SK-N-SH treated with all-trans-retinoic acid at 6 μM for 48 hours (cell line): ENCODE results near the gene SKP1.

Experiments
- ATAC-seq: fragments of 200-7000 bp; cut with Tn5 transposase; 3 replicates; pipeline ENCODE4 v1.9.1; 2020; ENCODE audit warnings: mild to moderate bottlenecking, moderate library complexity
- ARNTL ChIP-seq: fragments of 450-650 bp; formaldehyde crosslinking; IDR thresholded peaks from 2 replicates; pipeline ENCODE4 v1.5.0; 2020; ENCODE audit warnings: low read depth, mild to moderate bottlenecking, moderate library complexity, borderline replicate concordance
- CSDC2 ChIP-seq: fragments of 250-450 bp; sonication (Bioruptor Pico); IDR thresholded peaks from 2 replicates; pipeline ENCODE4 v1.5.0; 2020; ENCODE audit warnings: mild to moderate bottlenecking, moderate library complexity
- CSRNP3 ChIP-seq: fragments of 250-450 bp; sonication (Bioruptor Pico); IDR thresholded peaks from 2 replicates; pipeline ENCODE4 v1.5.1; 2021; ENCODE audit warnings: mild to moderate bottlenecking, moderate library complexity
- OSR1 ChIP-seq: fragments of 250-450 bp; sonication (Bioruptor Pico); IDR thresholded peaks from 2 replicates; pipeline ENCODE4 v1.8.0; 2022; ENCODE audit warnings: moderate library complexity, mild to moderate bottlenecking, inconsistent platforms
- PATZ1 ChIP-seq: fragments of 250-450 bp; sonication (Bioruptor Pico); IDR thresholded peaks from 2 replicates; pipeline ENCODE4 v1.8.0; 2020; ENCODE audit warnings: mild to moderate bottlenecking, moderate library complexity, borderline replicate concordance
- POU6F1 ChIP-seq: fragments of 250-450 bp; sonication (Bioruptor Pico); IDR thresholded peaks from 2 replicates; pipeline ENCODE4 v1.8.0; 2021; ENCODE audit warnings: low read depth, mild to moderate bottlenecking, moderate library complexity, borderline replicate concordance
- PPARA ChIP-seq: fragments of 250-450 bp; sonication (Bioruptor Pico); IDR thresholded peaks from 2 replicates; pipeline ENCODE4 v1.5.0; 2020; ENCODE audit warnings: mild to moderate bottlenecking, borderline replicate concordance
- RARB ChIP-seq: fragments of 250-450 bp; sonication (Bioruptor Pico); IDR thresholded peaks from 2 replicates; pipeline ENCODE4 v1.8.0; 2021; ENCODE audit warnings: mild to moderate bottlenecking, moderate library complexity
- SNAI2 ChIP-seq: fragments of 250-450 bp; sonication (Bioruptor Pico); IDR thresholded peaks from 2 replicates; pipeline ENCODE4 v1.5.0; 2020; ENCODE audit warnings: mild to moderate bottlenecking, moderate library complexity
- TCF4 ChIP-seq: fragments of 250-450 bp; sonication (Bioruptor Pico); IDR thresholded peaks from 2 replicates; pipeline ENCODE4 v1.8.0; 2021; ENCODE audit warnings: mild to moderate bottlenecking, moderate library complexity, borderline replicate concordance
- TOX ChIP-seq: fragments of 250-450 bp; sonication (Bioruptor Pico); IDR thresholded peaks from 2 replicates; pipeline ENCODE4 v1.8.0; 2021; ENCODE audit warnings: mild to moderate bottlenecking, moderate library complexity, borderline replicate concordance
- ZC3H10 ChIP-seq: fragments of 250-450 bp; sonication (Bioruptor Pico); IDR thresholded peaks from 2 replicates; pipeline ENCODE4 v1.5.1; 2021; ENCODE audit warnings: mild to moderate bottlenecking, moderate library complexity
- ZFP3 ChIP-seq: fragments of 250-450 bp; sonication (Bioruptor Pico); IDR thresholded peaks from 2 replicates; pipeline ENCODE4 v1.5.0; 2020; ENCODE audit warnings: mild to moderate bottlenecking, moderate library complexity
- ZFP30 ChIP-seq: fragments of 450-650 bp; formaldehyde crosslinking; IDR thresholded peaks from 2 replicates; pipeline ENCODE4 v1.5.0; 2022; ENCODE audit warnings: mild to moderate bottlenecking, moderate library complexity
- ZNF565 ChIP-seq: fragments of 450-650 bp; formaldehyde crosslinking; conservative IDR thresholded peaks from 2 replicates; pipeline ENCODE4 v1.5.0; 2020; ENCODE audit warnings: low read depth, mild to moderate bottlenecking, moderate library complexity
- ZNF70 ChIP-seq: fragments of 450-650 bp; formaldehyde crosslinking; IDR thresholded peaks from 2 replicates; pipeline ENCODE4 v1.5.0; 2020; ENCODE audit warnings: mild to moderate bottlenecking, moderate library complexity
- TF ChIP-seq, protein P1 (sequence below): fragments of 250-450 bp; sonication (Bioruptor Pico); IDR thresholded peaks from 2 replicates; pipeline ENCODE4 v1.5.0; 2020; ENCODE audit warnings: mild to moderate bottlenecking, moderate library complexity

The SKP1 gene

GRCh38 chr5:134115806-134116175 lies 61.0 kb downstream of the SKP1 start:
- no peak for TF ChIP-seq CSDC2 (CRISPR knock-in tag)
- no peak for TF ChIP-seq OSR1 (CRISPR knock-in tag)
- no peak for TF ChIP-seq PPARA
- no peak for TF ChIP-seq CSRNP3
- TF ChIP-seq ZC3H10 (CRISPR knock-in tag), result no peak
- no peak for TF ChIP-seq POU6F1 (CRISPR knock-in tag)
- TF ChIP-seq ZNF70 (CRISPR knock-in tag), result no peak
- ATAC-seq, result peak; percentile 12; the same call in 1 of the 3 replicates

DNA sequence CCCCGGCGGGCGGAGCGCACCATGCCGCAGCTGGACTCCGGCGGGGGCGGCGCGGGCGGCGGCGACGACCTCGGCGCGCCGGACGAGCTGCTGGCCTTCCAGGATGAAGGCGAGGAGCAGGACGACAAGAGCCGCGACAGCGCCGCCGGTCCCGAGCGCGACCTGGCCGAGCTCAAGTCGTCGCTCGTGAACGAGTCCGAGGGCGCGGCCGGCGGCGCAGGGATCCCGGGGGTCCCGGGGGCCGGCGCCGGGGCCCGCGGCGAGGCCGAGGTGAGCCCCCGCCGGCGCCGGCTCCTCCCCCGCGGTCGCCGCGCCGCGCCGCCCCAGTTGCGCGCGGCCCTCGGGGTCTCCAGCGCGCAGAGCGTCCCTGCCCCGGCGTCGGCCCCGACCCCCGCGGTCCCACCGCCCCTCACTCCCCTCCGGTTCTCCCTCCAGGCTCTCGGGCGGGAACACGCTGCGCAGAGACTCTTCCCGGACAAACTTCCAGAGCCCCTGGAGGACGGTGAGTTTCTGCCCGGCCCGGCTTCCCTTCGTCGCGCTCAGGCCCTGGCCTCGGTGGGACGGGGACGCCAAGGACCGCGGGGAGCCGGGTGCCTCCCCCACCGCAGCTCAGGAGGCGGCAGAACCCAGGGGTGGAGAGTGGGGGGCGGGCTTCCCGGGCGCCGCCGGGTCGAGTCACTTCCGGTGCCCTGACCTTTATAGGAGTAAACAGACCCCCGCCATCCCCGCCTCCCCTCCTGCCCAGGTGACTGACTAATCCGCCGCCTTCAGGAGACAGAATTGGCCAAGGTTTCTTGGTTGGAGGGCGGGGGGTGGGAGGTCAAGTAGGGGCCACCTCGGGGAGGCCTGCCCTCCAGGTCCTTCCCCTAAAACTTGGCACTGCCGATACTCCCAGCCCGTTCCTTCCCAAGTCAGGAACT lies 61.6 kb downstream of the SKP1 start:
- ATAC-seq, result peak; percentile 6; the same call in 2 of the 3 replicates

DNA sequence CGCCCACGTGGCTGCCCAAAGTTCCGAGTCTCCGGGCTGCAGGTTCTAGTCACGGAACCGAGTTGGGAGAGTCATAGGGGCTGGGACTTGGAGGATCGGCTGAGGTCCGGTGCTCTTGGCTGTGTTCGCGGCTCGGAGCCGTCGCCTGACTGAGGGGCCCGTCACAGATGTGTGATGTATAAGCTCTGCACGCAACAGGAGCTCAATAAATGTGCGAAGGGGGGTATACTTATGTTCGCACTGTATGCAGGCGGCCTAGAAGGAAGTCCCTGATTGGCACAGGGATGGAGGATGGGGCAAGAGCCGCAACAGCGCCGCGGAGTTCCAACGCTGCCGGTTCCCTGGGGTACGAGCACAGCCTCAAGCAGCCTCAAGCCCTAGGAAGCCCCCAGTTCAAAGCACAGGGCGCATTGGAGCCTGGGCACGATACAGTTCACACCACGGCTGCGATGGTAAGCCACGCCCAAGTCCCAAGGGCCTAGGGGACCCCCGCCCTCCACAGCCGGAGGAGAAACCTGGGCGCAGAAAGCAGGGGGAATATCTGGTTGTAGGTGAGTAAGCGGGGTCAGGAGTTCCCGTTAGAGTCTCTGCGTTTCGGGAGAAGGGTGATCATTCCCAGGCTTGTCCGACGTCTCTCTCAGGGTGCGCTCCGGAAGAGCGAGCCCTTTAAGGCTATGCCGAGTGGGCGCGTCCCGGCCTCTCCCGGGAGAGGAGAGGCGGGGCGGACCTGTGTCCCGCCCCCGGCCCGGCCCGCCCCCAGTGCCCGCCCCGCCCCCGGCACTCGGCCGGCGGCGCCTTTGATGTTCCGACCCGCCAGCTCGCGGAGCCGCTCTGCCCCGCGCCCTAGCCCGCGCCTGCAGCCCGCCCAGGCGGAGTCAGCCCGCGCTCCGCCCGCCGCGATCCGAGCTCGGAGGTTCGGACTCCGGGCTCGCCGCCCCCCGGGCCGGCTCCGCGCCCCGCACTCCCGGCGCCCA lies 62.6 kb downstream of the SKP1 start, which contains the start of gene TCF7:
TSS of gene TCF7 (plus strand) at position 780 of the 974 bp plus-strand sequence. CDS start 226 bp downstream, outside the sequence.
- ATAC-seq, result peak; percentile 94
- TF ChIP-seq RARB (CRISPR knock-in tag) (no peak), ZFP30 (CRISPR knock-in tag) (no peak), PATZ1 (CRISPR knock-in tag) (no peak), ZNF70 (CRISPR knock-in tag) (no peak), ARNTL (CRISPR knock-in tag) (no peak), ZNF565 (CRISPR knock-in tag) (no peak), TCF4 (CRISPR knock-in tag) (no peak), ZFP3 (no peak), ZC3H10 (CRISPR knock-in tag) (no peak), SNAI2 (no peak)
- TF ChIP-seq, protein P1, sequence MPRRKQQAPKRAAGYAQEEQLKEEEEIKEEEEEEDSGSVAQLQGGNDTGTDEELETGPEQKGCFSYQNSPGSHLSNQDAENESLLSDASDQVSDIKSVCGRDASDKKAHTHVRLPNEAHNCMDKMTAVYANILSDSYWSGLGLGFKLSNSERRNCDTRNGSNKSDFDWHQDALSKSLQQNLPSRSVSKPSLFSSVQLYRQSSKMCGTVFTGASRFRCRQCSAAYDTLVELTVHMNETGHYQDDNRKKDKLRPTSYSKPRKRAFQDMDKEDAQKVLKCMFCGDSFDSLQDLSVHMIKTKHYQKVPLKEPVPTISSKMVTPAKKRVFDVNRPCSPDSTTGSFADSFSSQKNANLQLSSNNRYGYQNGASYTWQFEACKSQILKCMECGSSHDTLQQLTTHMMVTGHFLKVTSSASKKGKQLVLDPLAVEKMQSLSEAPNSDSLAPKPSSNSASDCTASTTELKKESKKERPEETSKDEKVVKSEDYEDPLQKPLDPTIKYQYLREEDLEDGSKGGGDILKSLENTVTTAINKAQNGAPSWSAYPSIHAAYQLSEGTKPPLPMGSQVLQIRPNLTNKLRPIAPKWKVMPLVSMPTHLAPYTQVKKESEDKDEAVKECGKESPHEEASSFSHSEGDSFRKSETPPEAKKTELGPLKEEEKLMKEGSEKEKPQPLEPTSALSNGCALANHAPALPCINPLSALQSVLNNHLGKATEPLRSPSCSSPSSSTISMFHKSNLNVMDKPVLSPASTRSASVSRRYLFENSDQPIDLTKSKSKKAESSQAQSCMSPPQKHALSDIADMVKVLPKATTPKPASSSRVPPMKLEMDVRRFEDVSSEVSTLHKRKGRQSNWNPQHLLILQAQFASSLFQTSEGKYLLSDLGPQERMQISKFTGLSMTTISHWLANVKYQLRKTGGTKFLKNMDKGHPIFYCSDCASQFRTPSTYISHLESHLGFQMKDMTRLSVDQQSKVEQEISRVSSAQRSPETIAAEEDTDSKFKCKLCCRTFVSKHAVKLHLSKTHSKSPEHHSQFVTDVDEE (CRISPR knock-in tag), result no peak

More for the DNA sequence above, 61.6 kb downstream of the SKP1 start:
- no peak for TF ChIP-seq ZFP30 (CRISPR knock-in tag)
- no peak for TF ChIP-seq TOX
- TF ChIP-seq CSRNP3, result no peak
- TF ChIP-seq ZNF565 (CRISPR knock-in tag), result no peak
- TF ChIP-seq, protein P1 (CRISPR knock-in tag), result no peak
- no peak for TF ChIP-seq RARB (CRISPR knock-in tag)
